GM19372 (cell line): ENCODE results near the gene LRRC57.
A peak's percentile ranks its signal among the peaks of the same experiment; 100 is the strongest.

Experiments
- ATAC-seq: cut with Tn5 transposase; IDR thresholded peaks from one replicate; pipeline ENCODE4 v1.9.1; 2021; ENCODE audit warnings: mild to moderate bottlenecking, low read depth, moderate library complexity; ENCODE audit not compliant: unreplicated experiment

The LRRC57 gene

DNA sequence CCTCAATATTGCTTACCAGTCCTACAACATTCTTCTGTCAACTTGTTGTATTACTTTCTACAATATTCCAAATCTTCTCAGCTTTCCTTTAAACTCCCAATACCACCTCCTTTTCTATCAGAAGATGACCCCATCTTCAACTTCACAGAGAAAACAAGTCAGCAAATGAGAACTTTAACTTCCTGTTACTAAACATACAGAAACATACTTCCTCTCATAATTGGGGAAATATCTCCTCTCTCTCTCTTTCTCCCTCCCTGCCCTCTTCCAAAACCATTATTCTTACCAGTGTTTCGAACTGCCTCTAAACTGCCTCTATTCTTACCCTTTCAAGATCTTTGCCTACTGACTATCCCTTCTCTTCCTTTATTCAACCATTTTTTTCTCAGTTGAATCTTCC is 54.9 kb downstream of the LRRC57 start:
- ATAC-seq: no peak

DNA sequence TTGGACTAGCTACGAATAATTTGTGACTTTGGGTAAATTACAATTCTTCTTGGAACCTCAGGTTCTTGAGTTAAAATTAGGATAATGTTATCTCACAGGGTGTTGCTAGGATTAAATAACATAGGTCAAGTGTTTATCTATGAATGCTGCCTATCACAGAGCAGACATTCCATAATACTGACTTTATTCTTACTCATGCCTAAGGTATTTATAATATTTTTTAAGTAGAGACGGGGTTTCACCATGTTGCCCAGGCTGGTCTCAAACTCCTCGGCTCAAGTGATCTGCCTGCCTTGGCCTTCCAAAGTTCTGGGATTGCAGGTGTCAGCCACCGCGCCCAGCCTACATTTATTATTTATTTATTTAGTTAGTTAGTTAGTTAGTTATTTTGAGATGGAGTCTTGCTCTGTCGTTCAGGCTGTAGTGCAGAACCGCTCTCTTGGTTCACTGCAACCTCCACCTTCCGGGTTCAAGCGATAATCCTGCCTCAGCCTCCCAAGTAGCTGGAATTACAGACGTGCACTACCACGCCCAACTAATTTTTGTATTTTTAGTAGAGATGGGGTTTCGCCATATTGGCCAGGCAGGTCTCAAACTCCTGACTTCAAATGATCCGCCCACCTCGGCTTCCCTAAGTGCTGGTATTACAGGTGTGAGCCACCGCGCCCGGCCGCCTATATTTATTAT is 56.9 kb downstream of the LRRC57 start:
- no peak for ATAC-seq

DNA sequence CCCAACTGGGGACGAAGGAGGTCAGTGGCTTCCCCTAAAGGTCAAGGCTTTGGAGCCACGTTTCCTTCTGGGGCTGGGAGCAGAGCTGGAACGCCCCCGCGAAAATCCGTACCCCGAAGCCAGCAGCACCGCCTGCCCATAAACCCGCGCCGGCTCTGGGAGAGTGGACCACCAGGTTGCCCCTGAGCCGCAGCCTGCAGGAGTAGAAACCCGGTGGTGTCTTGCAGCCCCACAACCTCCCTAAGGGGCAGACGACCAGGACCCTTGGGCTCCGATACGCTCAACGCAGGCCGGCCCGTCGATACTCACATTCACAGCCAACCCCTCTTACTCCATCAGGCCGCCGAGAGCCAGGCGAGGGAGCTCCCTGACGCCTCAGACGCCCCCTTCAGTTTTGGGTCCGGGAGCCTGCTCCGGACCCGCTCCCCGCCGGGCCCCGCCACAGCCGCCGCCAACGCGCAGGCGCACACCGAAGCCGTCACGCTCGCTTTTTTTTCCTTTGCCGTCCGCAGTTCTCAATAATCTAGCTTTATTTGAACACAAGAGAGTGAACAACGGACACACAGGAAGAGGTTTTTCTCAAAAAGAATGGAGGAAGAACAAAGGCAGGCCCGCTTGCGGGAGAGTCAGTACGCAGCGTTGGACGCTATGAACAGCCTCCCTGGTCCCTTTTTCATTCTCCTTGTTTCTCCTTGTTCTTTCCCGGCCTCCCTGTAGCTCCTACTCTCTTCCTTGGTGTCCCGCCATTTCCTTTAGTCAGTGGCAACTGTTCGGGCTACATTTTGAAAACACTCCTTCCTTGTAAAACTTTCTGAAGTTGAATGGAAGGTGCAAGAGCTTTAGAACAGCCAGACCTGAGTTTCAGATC is 57.7 kb downstream of the LRRC57 start, which contains the start of gene ZNF106:
ZNF106 (minus strand) TSS at position 471 of the 868 bp plus-strand sequence. CDS start 18,852 bp downstream, outside the sequence.
- ATAC-seq: peak; percentile 58

DNA sequence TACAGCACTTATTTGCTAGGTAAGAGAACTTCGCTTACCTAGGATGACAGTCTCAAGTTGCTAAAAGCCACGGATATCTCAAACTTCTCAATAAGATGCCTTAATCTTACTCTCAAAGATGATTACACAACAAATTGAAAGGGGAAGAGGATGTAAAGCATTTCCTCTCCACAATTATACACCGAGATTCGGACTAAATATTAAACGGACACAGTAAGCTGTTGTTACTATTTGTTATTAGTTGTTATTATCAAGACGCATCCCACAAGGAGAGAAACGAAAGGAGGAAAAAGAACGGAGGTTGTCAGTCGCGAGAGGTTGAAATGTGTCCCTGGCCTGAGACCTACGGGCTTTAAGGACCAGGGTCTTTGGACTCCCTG is 58.3 kb downstream of the LRRC57 start:
- no peak for ATAC-seq
